Measurements from ENCODE around the gene PLA2G4D.
"Not testable (repeated sequence)": the region's sequence is repeated elsewhere in the genome, so short reads cannot be mapped to it uniquely, and the experiment has no call there.

The PLA2G4D gene

GRCh38 chr15:42100021-42100800 is 5.8 kb upstream of the PLA2G4D start:
- TF ChIP-seq CTCF (IDR thresholded peaks at IDR 0.05; ENCODE audit: low read depth, low read length): no peak
- no peak for DNase-seq (ENCODE audit: extremely low read depth, low read depth)

- no peak for TF ChIP-seq CTCF (IDR thresholded peaks at IDR 0.05; ENCODE audit: low read depth, low read length)
- no peak for DNase-seq (ENCODE audit: extremely low read depth, low read depth)
These were observed 2.7 kb upstream of the PLA2G4D start for GRCh38 chr15:42097018-42097417.

GRCh38 chr15:42093966-42094365 is 396 bp downstream of the PLA2G4D start:
- no peak for DNase-seq (ENCODE audit: extremely low read depth, low read depth)
- no peak for TF ChIP-seq CTCF (IDR thresholded peaks at IDR 0.05; ENCODE audit: low read depth, low read length)

GRCh38 chr15:42092398-42093318 is 1.7 kb downstream of the PLA2G4D start:
- no peak for TF ChIP-seq CTCF (IDR thresholded peaks at IDR 0.05; ENCODE audit: low read depth, low read length)
- DNase-seq (ENCODE audit: extremely low read depth, low read depth): no peak

GRCh38 chr15:42091753-42092397 is 2.5 kb downstream of the PLA2G4D start:
- not testable (repeated sequence) for DNase-seq (ENCODE audit: extremely low read depth, low read depth)

GRCh38 chr15:42090781-42091180 is 3.6 kb downstream of the PLA2G4D start:
- no peak for DNase-seq (ENCODE audit: extremely low read depth, low read depth)
- no peak for TF ChIP-seq CTCF (IDR thresholded peaks at IDR 0.05; ENCODE audit: low read depth, low read length)

GRCh38 chr15:42090370-42090769 is 4.0 kb downstream of the PLA2G4D start:
- no peak for DNase-seq (ENCODE audit: extremely low read depth, low read depth)
- TF ChIP-seq CTCF (IDR thresholded peaks at IDR 0.05; ENCODE audit: low read depth, low read length): no peak
